Endothelial cell of umbilical vein (primary cell): Measurements from ENCODE around the gene SOX10. TPM values are rescaled to one million over a fixed set of nuclear protein-coding genes. Genes with fewer than 3 reads are reported as not detected.
A peak's percentile ranks its signal among the peaks of the same experiment; 100 is the strongest.

Experiments used
- BruUV-seq: library from RNA; stranded (reverse); fragments of 400-500 nt; replicated peaks from 2 replicates; lab custom pipeline; 2021; lab: Mats Ljungman, UMichigan
- CTCF ChIA-PET: fragments of 300-600, 350-600 bp; sonication (Branson Sonifier 250); formaldehyde crosslinking; loops from one replicate; lab custom pipeline; 2021; ENCODE audit warnings: antibody characterized with exemption, inconsistent platforms; lab: Charles Lee
- POLR2A ChIA-PET: fragments of 300-600, 350-600 bp; sonication (Branson Sonifier 250); formaldehyde crosslinking; loops from one replicate; lab custom pipeline; 2021; ENCODE audit warnings: antibody characterized with exemption, inconsistent platforms; lab: Charles Lee
- DNase-seq: peaks from one replicate; pipeline ENCODE4 v3.0.0-alpha.2; 2011; ENCODE audit warnings: low read depth, low spot score
- FAIRE-seq: peaks from 2 replicates; lab custom pipeline; 2011; peaks lifted over from hg19 to GRCh38; lab: Jason Lieb, UNC
- H2AFZ ChIP-seq: 2 replicates; pipeline ENCODE4 v1.6.0; 2012; ENCODE audit warnings: low read depth, low read length, control low read depth, inconsistent platforms
- H3K27ac ChIP-seq: 2 replicates; pipeline ENCODE4 v1.5.1; 2011; ENCODE audit warnings: low read depth, mild to moderate bottlenecking, control low read depth, low read length, moderate library complexity; ENCODE audit not compliant: insufficient read depth
- H3K27me3 ChIP-seq, 2 experiments: 2 replicates each; pipeline versions ENCODE4 v1.6.0 to v1.6.1; 2011; ENCODE audit warnings: low read length in 2 of 2, mixed read lengths in 1 of 2; ENCODE audit not compliant: control insufficient read depth in 2 of 2, insufficient read depth in 2 of 2
- H3K36me3 ChIP-seq, 2 experiments: 2 replicates in 1 of 2; 3 replicates in 1 of 2; pipeline ENCODE4 v1.5.1; 2011; ENCODE audit warnings: low read length in 2 of 2, mild to moderate bottlenecking in 1 of 2, moderate library complexity in 1 of 2; ENCODE audit not compliant: control insufficient read depth in 2 of 2, insufficient read depth in 2 of 2; ENCODE audit errors: extremely low read depth in 1 of 2
- H3K4me1 ChIP-seq: 3 replicates; pipeline ENCODE4 v1.5.1; 2011; ENCODE audit warnings: mild to moderate bottlenecking, low read length; ENCODE audit not compliant: control insufficient read depth, insufficient read depth; ENCODE audit errors: extremely low read depth
- H3K4me2 ChIP-seq: 2 replicates; pipeline ENCODE4 v1.6.1; 2011; ENCODE audit warnings: low read length, control low read depth, mixed read lengths; ENCODE audit not compliant: insufficient read depth
- H3K4me3 ChIP-seq, 3 experiments: fragments of 200-600 bp in 1 of 3; sonication (generic), shearing (Covaris generic) in 1 of 3; replicated peaks in 1 of 3; 2 replicates each; pipeline ENCODE4 v1.5.1; 2011 to 2016; ENCODE audit warnings: control low read depth in 3 of 3, low read length in 3 of 3, mild to moderate bottlenecking in 2 of 3, inconsistent platforms in 1 of 3, low read depth in 1 of 3, moderate library complexity in 1 of 3; ENCODE audit not compliant: insufficient read depth in 1 of 3
- H3K79me2 ChIP-seq: 2 replicates; pipeline ENCODE4 v1.6.0; 2012; ENCODE audit warnings: low read length, inconsistent platforms; ENCODE audit not compliant: control insufficient read depth, insufficient read depth
- H3K9ac ChIP-seq: replicated peaks from 2 replicates; pipeline ENCODE3; 2011; ENCODE audit warnings: low read length, control low read depth; ENCODE audit not compliant: insufficient read depth; ENCODE audit errors: extremely low read depth
- H3K9me1 ChIP-seq: replicated peaks from 3 replicates; pipeline ENCODE4 v1.6.0; 2011; ENCODE audit warnings: mild to moderate bottlenecking, low read length; ENCODE audit not compliant: control insufficient read depth, insufficient read depth; ENCODE audit errors: extremely low read depth
- H3K9me3 ChIP-seq: replicated peaks from 2 replicates; pipeline ENCODE4 v1.5.1; 2012; ENCODE audit warnings: low read length, inconsistent platforms; ENCODE audit not compliant: control insufficient read depth, insufficient read depth
- H4K20me1 ChIP-seq: replicated peaks from 2 replicates; pipeline ENCODE3; 2011; ENCODE audit warnings: mild to moderate bottlenecking, low read length; ENCODE audit not compliant: control insufficient read depth, insufficient read depth; ENCODE audit errors: extremely low read depth
- EZH2 ChIP-seq: IDR thresholded peaks from 2 replicates; pipeline ENCODE4 v1.6.1; 2012; ENCODE audit warnings: borderline replicate concordance, low read depth, mild to moderate bottlenecking, moderate library complexity, low read length, inconsistent platforms; ENCODE audit not compliant: severe bottlenecking
- GATA2 ChIP-seq: IDR thresholded peaks from 2 replicates; pipeline ENCODE4 v1.7.0; 2011; ENCODE audit warnings: low read depth, mild to moderate bottlenecking, moderate library complexity, mixed read lengths, low read length; ENCODE audit not compliant: insufficient read length, insufficient read depth
- JUN ChIP-seq: IDR thresholded peaks from 2 replicates; pipeline ENCODE4 v1.6.1; 2011; ENCODE audit warnings: borderline replicate concordance, low read depth; ENCODE audit not compliant: insufficient read length, insufficient read depth
- MYC ChIP-seq: IDR thresholded peaks from one replicate; pipeline ENCODE4 v1.6.1; 2011; ENCODE audit warnings: mild to moderate bottlenecking, low read depth, low read length
- POLR2A ChIP-seq: IDR thresholded peaks from 2 replicates; pipeline ENCODE4 v1.6.1; 2012; ENCODE audit warnings: low read depth, mild to moderate bottlenecking, control low read depth, low read length
- POLR2AphosphoS5 ChIP-seq: IDR thresholded peaks from 2 replicates; pipeline ENCODE4 v1.6.1; 2012; ENCODE audit warnings: low read depth, mild to moderate bottlenecking, control low read depth, low read length, moderate library complexity; ENCODE audit not compliant: insufficient read depth
- dilution Hi-C: fragments of 300-500 bp; cut with MboI; formaldehyde crosslinking; loops from one replicate; pipeline ENCODE4 v1.15.0; 2019; ENCODE audit warnings: low sequenced_read_pairs; ENCODE audit not compliant: extremely low pct_ligation_motif_present
- intact Hi-C: fragments of 100-400 bp; cut with micrococcal nuclease; formaldehyde crosslinking; loops from one replicate; pipeline ENCODE4 v1.10.0; 2022
- polyA plus RNA-seq, 4 experiments: library from polyadenylated mRNA; depleted of rRNA in 3 of 4; stranded (reverse) in 3 of 4; unstranded in 1 of 4; fragments of >200 nt; gene quantifications; 2 replicates each; pipeline versions ENCODE4 v1.2.1 to v1.2.3, GENCODE V29; 2011 to 2012; ENCODE audit warnings: missing spikeins in 1 of 4
- total RNA-seq: library from RNA; stranded (reverse); gene quantifications from 2 replicates; pipeline ENCODE4 v1.2.3, GENCODE V29; 2021
- TF ChIP-seq, protein P1 (sequence below), 2 donors: IDR thresholded peaks; 1 replicate in 1 of 2; 2 replicates in 1 of 2; pipeline ENCODE4 v1.5.1; 2011; ENCODE audit warnings: low read length in 2 of 2, mild to moderate bottlenecking in 2 of 2, moderate library complexity in 2 of 2, control low read depth in 1 of 2, inconsistent platforms in 1 of 2, low read depth in 1 of 2; ENCODE audit not compliant: insufficient read depth in 1 of 2; ENCODE audit errors: extremely low read depth in 1 of 2

The SOX10 gene
- total and polyA plus RNA-seq, 2 donors (not counting 3 experiments of a cell fraction or from before 2014, with no cell fraction given): not detected

- TF ChIP-seq, protein P1, sequence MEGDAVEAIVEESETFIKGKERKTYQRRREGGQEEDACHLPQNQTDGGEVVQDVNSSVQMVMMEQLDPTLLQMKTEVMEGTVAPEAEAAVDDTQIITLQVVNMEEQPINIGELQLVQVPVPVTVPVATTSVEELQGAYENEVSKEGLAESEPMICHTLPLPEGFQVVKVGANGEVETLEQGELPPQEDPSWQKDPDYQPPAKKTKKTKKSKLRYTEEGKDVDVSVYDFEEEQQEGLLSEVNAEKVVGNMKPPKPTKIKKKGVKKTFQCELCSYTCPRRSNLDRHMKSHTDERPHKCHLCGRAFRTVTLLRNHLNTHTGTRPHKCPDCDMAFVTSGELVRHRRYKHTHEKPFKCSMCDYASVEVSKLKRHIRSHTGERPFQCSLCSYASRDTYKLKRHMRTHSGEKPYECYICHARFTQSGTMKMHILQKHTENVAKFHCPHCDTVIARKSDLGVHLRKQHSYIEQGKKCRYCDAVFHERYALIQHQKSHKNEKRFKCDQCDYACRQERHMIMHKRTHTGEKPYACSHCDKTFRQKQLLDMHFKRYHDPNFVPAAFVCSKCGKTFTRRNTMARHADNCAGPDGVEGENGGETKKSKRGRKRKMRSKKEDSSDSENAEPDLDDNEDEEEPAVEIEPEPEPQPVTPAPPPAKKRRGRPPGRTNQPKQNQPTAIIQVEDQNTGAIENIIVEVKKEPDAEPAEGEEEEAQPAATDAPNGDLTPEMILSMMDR (IDR thresholded peaks at IDR 0.05; ENCODE audit: extremely low read depth in 1 of 2, insufficient read depth in 1 of 2, low read depth in 1 of 2, low read length in 2 of 2): no peak
- TF ChIP-seq EZH2 (no peak), POLR2AphosphoS5 (no peak), JUN (peak; percentile 68), POLR2A (no peak), GATA2 (no peak), MYC (no peak)
- H3K9me1 ChIP-seq: no peaks in the 10 kb centered on the region
- no peak overlapping the region for H3K27ac ChIP-seq
- no peak overlapping the region for H3K4me3 ChIP-seq
- no peaks in the 10 kb centered on the region for H3K9me3 ChIP-seq
- H4K20me1 ChIP-seq: no peaks in the 10 kb centered on the region
- peak; percentile 4 for FAIRE-seq
- ChIA-PET CTCF (interaction anchor here (0.6 to 1.0 kb wide), 3 partner anchors 12 to 52 kb away, joined by 3 read pairs; no protein-coding TSS in a partner anchor), POLR2A (interaction anchor here (0.8 kb wide), 1 partner anchor 21 kb away, joined by 4 read pairs; no protein-coding TSS in a partner anchor)
- no peak overlapping the region for H3K4me2 ChIP-seq
- peak; percentile 23 for DNase-seq
- no peak overlapping the region for H2AFZ ChIP-seq
- BruUV-seq: no TSS peak
- H3K79me2 ChIP-seq: no peaks in the 10 kb centered on the region
- intact Hi-C loops: no loop called here
- no peaks in the 10 kb centered on the region for H3K27me3 ChIP-seq
- H3K4me1 ChIP-seq: peaks cover 3% of the 10 kb centered on the region
- no peaks in the 10 kb centered on the region for H3K36me3 ChIP-seq
- dilution Hi-C loops: no loop called here
- no peak overlapping the region for H3K9ac ChIP-seq
Observed at GRCh38 chr22:37999640-38000272, 15.4 kb upstream of the SOX10 start.
